ENCODE results near the gene TAGLN. TPM values are rescaled to one million over a fixed set of nuclear protein-coding genes. Genes with fewer than 3 reads are reported as not detected.

Gene TAGLN
- polyA plus RNA-seq, 1 experiment, result 6,322 TPM

- ChIA-PET CTCF (interaction anchor here (0.6 to 3.1 kb wide), 12 partner anchors 8 to 436 kb away, joined by 3 to 23 read pairs (median 4); partner anchors contain the start of genes PCSK7 and SIDT2), POLR2A (interaction anchor here (0.5 to 1.1 kb wide), 4 partner anchors 10 to 50 kb away, joined by 3 to 6 read pairs (median 4); no protein-coding TSS in a partner anchor)
- Histone ChIP-seq H3K27me3 (ENCODE audit: control insufficient read depth, insufficient read depth, low read length) (no peaks in the 10 kb centered on the region), H3K36me3 (ENCODE audit: control insufficient read depth, insufficient read depth, low read length) (peaks cover 10% of the 10 kb centered on the region), H3K4me3 (ENCODE audit: low read depth, low read length) (no peak overlapping the region)
- DNase-seq (ENCODE audit: low read depth), result peak; percentile 51
- TF ChIP-seq, protein P1, sequence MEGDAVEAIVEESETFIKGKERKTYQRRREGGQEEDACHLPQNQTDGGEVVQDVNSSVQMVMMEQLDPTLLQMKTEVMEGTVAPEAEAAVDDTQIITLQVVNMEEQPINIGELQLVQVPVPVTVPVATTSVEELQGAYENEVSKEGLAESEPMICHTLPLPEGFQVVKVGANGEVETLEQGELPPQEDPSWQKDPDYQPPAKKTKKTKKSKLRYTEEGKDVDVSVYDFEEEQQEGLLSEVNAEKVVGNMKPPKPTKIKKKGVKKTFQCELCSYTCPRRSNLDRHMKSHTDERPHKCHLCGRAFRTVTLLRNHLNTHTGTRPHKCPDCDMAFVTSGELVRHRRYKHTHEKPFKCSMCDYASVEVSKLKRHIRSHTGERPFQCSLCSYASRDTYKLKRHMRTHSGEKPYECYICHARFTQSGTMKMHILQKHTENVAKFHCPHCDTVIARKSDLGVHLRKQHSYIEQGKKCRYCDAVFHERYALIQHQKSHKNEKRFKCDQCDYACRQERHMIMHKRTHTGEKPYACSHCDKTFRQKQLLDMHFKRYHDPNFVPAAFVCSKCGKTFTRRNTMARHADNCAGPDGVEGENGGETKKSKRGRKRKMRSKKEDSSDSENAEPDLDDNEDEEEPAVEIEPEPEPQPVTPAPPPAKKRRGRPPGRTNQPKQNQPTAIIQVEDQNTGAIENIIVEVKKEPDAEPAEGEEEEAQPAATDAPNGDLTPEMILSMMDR (IDR thresholded peaks at IDR 0.05; ENCODE audit: insufficient read depth, low read depth, low read length), result peak; percentile 22; the same call in 1 of the 2 replicates
These were observed 22.8 kb downstream of the TAGLN start for GRCh38 chr11:117221775-117222517.

DNA sequence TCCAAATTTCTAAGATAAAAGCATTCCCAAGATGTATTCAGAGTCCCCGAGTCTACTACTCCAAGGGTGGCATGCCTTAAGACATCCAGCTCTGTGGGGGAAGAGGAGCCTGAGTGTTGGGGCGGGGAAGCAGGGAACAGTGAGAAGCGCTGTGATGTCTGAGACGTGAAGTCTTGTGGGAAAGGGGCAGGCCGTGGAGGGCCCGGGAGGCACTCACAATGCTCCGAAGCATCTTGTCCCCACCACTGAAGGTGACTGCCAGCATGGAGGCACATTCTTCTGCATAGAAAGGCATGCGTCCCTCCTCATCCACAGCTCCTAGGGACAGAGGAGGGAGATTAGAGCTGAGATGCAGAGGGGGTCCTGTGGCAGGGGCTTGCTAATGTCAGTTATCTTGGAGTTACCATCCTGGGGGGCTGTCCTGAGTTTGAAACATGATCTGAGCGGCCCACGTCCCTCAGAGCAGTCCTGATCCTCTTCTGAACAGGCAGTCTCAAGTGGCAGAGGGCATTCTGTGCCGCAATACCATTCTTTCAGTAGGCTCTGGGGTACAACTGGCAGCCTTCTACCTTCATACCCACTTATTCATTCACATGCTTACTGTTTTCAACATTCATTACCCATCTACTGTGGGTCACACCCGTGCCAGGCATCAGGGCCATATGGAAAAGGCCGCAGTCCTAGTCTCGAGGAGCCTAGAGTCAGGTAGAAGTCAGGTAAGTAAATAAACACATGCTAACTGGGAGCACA is 24.0 kb downstream of the TAGLN start:
- no peaks in the 10 kb centered on the region for H3K27me3 ChIP-seq (ENCODE audit: control insufficient read depth, insufficient read depth, low read length)
- DNase-seq (ENCODE audit: low read depth), result no peak
- ChIA-PET CTCF (interaction anchor here (1.3 to 2.4 kb wide), 3 partner anchors 9 to 97 kb away, joined by 3 to 6 read pairs (median 4); partner anchors contain the start of gene PCSK7), POLR2A (interaction anchor here (0.6 kb wide), 1 partner anchor 21 kb away, joined by 3 read pairs; no protein-coding TSS in a partner anchor)
- TF ChIP-seq, protein P1 (IDR thresholded peaks at IDR 0.05; ENCODE audit: insufficient read depth, low read depth, low read length), result no peak
- H3K36me3 ChIP-seq (ENCODE audit: control insufficient read depth, insufficient read depth, low read length), result peaks cover 17% of the 10 kb centered on the region
- no peak overlapping the region for H3K4me3 ChIP-seq (ENCODE audit: low read depth, low read length)

DNA sequence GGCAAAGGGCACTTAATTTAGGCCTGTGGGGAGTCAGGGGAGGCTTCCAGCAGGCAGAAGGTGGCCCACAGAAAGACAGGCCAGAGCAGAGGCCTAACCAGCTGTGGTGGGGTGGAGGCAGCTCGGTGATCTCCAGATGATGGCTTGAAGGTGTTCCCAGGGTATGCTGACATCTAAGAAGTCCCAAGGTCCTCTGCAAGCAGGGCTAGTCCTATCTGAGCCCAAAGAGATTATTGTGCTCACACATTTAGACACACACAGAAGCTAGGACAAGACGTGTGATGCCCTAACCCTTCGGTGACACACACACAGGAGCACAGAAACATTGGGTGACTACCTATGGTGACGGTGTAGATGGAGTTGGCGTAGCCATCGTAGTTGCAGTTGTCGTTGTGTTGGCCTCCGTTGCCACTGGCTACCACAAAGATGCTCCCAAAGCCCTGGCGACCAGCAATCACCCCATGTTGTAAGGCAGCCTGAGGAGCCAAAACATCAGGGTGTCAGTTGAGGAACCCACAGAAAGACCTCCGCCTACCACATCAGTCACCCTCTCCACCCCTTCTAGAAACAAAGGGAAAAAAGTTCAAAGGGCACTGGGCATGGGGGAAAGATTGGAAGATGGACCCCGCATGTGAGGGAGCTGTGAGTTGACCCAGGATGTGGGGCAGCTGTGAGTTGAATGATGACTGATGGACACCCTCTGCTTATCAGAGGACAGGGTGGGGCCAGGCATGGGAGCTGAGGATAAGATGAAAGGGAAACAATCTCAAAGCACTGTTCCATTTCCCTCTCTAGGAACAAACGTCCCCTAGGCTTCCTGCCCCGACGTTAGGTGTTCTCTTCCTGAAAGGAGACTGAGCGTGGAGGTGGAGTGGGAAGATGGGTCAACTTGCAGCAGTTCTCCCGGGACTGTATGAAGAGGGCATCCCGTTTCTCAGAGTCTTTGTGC is 24.8 kb downstream of the TAGLN start:
- peaks cover 19% of the 10 kb centered on the region for H3K36me3 ChIP-seq (ENCODE audit: control insufficient read depth, insufficient read depth, low read length)
- POLR2A ChIA-PET, result no interaction called here
- no peak for DNase-seq (ENCODE audit: low read depth)
- H3K4me3 ChIP-seq (ENCODE audit: low read depth, low read length), result no peak overlapping the region
- no peaks in the 10 kb centered on the region for H3K27me3 ChIP-seq (ENCODE audit: control insufficient read depth, insufficient read depth, low read length)
- CTCF ChIA-PET, result interaction anchor here (0.6 to 1.7 kb wide), 3 partner anchors 98 to 433 kb away, joined by 3 to 7 read pairs (median 3); partner anchors contain the start of gene APOA5
- TF ChIP-seq, protein P1 (IDR thresholded peaks at IDR 0.05; ENCODE audit: insufficient read depth, low read depth, low read length), result no peak

GRCh38 chr11:117225553-117226170 is 26.5 kb downstream of the TAGLN start:
- POLR2A ChIA-PET, result no interaction called here
- CTCF ChIA-PET, result interaction anchor here (0.5 to 4.4 kb wide), 28 partner anchors 8 to 483 kb away, joined by 3 to 44 read pairs (median 5); partner anchors contain the start of genes APOA5, CEP164, PAFAH1B2 and SIDT2
- DNase-seq (ENCODE audit: low read depth), result no peak
- peaks cover 26% of the 10 kb centered on the region for H3K36me3 ChIP-seq (ENCODE audit: control insufficient read depth, insufficient read depth, low read length)
- TF ChIP-seq, protein P1 (IDR thresholded peaks at IDR 0.05; ENCODE audit: insufficient read depth, low read depth, low read length), result no peak
- H3K4me3 ChIP-seq (ENCODE audit: low read depth, low read length), result no peak overlapping the region
- H3K27me3 ChIP-seq (ENCODE audit: control insufficient read depth, insufficient read depth, low read length), result no peaks in the 10 kb centered on the region
